ENCODE results near the gene RNF225.

RNF225 gene

DNA sequence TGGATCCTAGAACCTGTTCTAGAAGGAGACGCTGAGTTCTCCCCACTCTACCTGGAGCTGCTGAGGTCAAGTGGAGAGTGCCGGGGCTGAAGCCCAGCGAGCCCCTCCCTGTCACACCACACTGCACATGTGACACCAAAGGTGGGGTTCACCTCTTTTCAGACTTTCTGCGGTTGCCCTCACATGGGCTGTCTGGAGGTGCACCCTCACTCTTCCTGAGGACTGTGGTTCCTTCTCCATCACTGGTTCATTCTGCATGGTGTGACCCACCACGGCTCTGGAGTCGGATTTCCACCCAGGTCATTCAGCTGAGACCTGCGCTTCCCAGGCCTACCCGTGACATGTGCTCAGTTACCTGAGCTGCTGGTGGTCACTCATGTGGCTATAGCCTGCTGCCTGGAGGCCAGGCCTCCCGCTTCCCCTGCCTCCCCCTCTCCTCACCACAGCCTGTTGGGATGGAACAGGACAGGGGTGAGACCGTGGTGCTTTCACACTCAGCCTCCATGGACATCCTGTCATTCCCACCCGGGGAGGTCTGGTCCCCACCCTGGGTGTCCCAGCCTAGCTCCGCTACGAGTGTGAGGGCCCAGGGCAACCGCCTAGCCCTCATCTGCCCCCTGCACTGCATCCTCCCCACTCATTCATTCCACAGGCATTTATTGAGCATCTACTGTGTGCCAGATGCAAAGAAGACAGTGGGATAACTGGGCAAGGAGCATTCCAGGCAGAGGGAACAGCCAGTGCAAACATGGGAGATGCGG lies 41.6 kb upstream of the RNF225 start:
- TF ChIP-seq TAF1 (IDR thresholded peaks at IDR 0.05; ENCODE audit: borderline replicate concordance, insufficient read depth, low read length) (no peak), FOXP2 (optimal IDR thresholded peaks at IDR 0.05; ENCODE audit: borderline replicate concordance, extremely low read depth, extremely low read length, insufficient read depth) (no peak), POLR2AphosphoS5 (IDR thresholded peaks at IDR 0.05; ENCODE audit: low read depth, low read length) (no peak), SIN3A (IDR thresholded peaks at IDR 0.05; ENCODE audit: borderline replicate concordance, insufficient read depth, low read length) (no peak)
- TF ChIP-seq, protein P1, sequence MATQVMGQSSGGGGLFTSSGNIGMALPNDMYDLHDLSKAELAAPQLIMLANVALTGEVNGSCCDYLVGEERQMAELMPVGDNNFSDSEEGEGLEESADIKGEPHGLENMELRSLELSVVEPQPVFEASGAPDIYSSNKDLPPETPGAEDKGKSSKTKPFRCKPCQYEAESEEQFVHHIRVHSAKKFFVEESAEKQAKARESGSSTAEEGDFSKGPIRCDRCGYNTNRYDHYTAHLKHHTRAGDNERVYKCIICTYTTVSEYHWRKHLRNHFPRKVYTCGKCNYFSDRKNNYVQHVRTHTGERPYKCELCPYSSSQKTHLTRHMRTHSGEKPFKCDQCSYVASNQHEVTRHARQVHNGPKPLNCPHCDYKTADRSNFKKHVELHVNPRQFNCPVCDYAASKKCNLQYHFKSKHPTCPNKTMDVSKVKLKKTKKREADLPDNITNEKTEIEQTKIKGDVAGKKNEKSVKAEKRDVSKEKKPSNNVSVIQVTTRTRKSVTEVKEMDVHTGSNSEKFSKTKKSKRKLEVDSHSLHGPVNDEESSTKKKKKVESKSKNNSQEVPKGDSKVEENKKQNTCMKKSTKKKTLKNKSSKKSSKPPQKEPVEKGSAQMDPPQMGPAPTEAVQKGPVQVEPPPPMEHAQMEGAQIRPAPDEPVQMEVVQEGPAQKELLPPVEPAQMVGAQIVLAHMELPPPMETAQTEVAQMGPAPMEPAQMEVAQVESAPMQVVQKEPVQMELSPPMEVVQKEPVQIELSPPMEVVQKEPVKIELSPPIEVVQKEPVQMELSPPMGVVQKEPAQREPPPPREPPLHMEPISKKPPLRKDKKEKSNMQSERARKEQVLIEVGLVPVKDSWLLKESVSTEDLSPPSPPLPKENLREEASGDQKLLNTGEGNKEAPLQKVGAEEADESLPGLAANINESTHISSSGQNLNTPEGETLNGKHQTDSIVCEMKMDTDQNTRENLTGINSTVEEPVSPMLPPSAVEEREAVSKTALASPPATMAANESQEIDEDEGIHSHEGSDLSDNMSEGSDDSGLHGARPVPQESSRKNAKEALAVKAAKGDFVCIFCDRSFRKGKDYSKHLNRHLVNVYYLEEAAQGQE (IDR thresholded peaks at IDR 0.05; ENCODE audit: insufficient read depth in 1 of 2, low read depth in 2 of 2, low read length in 2 of 2), result no peak

DNA sequence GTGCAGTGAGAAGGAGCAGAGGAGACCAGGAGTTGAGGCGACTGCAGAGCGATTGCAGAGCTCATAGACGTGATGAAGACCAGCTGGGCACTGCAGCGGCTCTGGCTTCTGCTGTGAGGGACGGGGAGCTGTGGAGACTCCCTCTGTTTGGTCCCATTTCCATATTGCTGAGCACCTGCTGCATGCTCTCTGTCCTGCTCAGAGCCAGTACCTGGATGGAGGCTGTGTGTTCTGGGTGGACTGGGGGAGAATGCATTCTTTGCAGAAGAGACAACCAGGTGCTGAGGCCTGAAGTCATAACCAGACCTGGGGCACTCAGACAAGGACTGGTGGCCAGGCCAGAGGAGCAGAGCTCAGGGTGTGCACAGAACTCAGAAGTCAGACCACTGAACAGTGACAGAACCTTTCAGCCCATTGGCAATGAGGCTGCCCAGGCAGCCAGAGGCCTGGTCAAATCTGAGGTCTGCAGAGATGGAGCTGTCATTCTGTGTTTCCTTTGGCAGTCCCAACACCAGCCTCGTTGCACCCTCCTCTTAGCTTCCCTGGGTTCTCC lies 40.9 kb upstream of the RNF225 start:
- TF ChIP-seq, protein P1 (IDR thresholded peaks at IDR 0.05; ENCODE audit: insufficient read depth in 1 of 2, low read depth in 2 of 2, low read length in 2 of 2), result no peak
- TF ChIP-seq FOXP2 (optimal IDR thresholded peaks at IDR 0.05; ENCODE audit: borderline replicate concordance, extremely low read depth, extremely low read length, insufficient read depth), result no peak
- no peak for TF ChIP-seq POLR2AphosphoS5 (IDR thresholded peaks at IDR 0.05; ENCODE audit: low read depth, low read length)
- no peak for TF ChIP-seq TAF1 (IDR thresholded peaks at IDR 0.05; ENCODE audit: borderline replicate concordance, insufficient read depth, low read length)
- TF ChIP-seq SIN3A (IDR thresholded peaks at IDR 0.05; ENCODE audit: borderline replicate concordance, insufficient read depth, low read length), result no peak

DNA sequence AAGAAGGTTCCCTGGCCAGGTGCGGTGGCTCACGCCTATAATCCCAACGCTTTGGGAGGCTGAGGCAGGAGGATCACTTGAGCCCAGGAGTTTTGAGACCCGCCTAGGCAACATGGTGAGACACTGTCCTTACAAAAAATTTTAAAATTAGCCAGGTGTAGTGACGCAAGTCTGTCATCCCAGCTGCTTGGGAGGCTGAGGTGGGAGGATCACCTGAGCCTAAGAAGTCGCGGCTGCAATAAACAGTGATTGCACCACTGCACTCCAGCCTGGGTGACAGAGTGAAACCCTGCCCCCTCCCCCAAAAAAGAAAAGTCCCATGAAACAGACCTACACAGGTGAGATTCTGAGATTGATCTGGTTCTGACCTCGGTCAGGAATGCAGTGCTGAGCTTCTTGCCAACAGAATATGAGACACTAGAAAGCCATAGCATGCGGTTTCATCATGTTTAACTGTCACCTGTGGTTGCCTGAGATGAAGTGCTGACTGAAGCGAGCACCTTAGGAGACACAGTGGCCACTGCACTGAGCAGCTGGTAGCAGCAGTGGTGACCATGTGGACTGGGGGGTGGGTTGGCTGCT lies 40.1 kb upstream of the RNF225 start:
- TF ChIP-seq FOXP2 (optimal IDR thresholded peaks at IDR 0.05; ENCODE audit: borderline replicate concordance, extremely low read depth, extremely low read length, insufficient read depth) (no peak), POLR2AphosphoS5 (IDR thresholded peaks at IDR 0.05; ENCODE audit: low read depth, low read length) (no peak), SIN3A (IDR thresholded peaks at IDR 0.05; ENCODE audit: borderline replicate concordance, insufficient read depth, low read length) (no peak), TAF1 (IDR thresholded peaks at IDR 0.05; ENCODE audit: borderline replicate concordance, insufficient read depth, low read length) (no peak)
- TF ChIP-seq, protein P1 (IDR thresholded peaks at IDR 0.05; ENCODE audit: insufficient read depth in 1 of 2, low read depth in 2 of 2, low read length in 2 of 2), result no peak

DNA sequence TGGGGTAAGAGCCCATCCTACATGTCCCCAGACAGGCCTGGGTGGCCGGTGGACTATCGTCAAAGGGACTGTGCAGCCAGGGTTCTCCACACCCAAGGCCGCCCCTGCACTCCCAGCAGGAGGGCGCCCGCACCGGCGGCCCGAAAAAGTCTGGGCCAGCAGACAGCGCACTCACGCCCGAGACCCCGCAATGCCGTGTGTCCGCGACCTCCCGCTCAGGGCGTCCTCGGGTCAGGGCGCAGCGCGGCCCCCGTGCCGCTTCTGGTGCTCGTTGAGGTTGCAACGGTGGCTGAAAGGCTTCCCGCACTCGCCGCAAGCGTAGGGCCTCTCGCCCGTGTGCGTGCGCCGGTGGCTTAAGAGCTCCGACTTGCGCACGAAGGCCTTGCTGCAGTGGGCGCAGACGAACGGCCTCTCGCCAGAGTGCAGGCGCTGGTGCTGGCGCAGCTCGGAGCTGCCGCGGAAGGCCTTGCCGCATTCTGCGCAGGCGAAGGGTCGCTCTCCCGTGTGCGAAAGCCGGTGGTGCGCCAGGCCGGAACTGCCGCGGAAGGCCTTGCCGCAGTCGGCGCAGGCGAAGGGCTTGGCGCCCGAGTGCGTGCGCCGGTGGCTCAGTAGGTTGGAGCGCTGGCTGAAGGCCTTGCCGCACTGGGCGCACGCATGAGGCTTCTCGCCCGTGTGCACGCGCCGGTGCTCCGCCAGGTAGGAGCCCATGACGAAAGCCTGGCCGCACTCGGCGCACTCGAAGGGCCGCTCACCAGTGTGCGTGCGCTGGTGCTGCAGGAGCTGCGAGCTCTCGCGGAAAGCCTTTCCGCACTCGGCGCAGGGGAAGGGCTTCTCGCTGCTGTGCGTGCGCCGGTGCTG lies 39.3 kb upstream of the RNF225 start:
- TF ChIP-seq FOXP2 (optimal IDR thresholded peaks at IDR 0.05; ENCODE audit: borderline replicate concordance, extremely low read depth, extremely low read length, insufficient read depth) (no peak), POLR2AphosphoS5 (IDR thresholded peaks at IDR 0.05; ENCODE audit: low read depth, low read length) (no peak), SIN3A (IDR thresholded peaks at IDR 0.05; ENCODE audit: borderline replicate concordance, insufficient read depth, low read length) (no peak), TAF1 (IDR thresholded peaks at IDR 0.05; ENCODE audit: borderline replicate concordance, insufficient read depth, low read length) (no peak)
- TF ChIP-seq, protein P1 (IDR thresholded peaks at IDR 0.05; ENCODE audit: insufficient read depth in 1 of 2, low read depth in 2 of 2, low read length in 2 of 2), result no peak

Data from PFSK-1 (cell line).